ENCODE data around the gene SLIT1.

DNA sequence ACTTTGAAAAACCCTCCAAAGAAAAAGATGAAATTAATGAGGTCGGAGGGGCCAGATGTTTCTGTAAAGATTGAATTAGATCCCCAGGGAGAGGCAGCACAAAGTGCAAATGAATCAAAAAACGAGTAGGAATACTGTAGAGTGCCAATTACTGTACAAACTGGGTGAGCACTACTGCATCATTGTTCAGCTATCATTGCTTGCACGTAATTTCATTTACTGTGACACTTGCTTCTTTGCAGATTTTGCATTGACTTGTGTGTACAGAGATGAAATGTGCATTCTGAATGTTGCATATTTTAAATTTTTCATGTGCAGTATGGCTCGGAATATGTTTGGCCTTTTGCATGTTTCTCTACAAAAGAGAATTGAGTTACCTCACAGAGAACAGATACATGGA lies 230.0 kb downstream of the SLIT1 start:
- TF ChIP-seq EZH2 (IDR thresholded peaks at IDR 0.05; ENCODE audit: borderline replicate concordance, low read length) (no peak), CTCF (IDR thresholded peaks at IDR 0.05; ENCODE audit: low read length) (no peak)
